ENCODE data around the gene ZMYND8. TPM values are rescaled to one million over a fixed set of nuclear protein-coding genes. Genes with fewer than 3 reads are reported as not detected.
A peak's percentile ranks its signal among the peaks of the same experiment; 100 is the strongest.
"Not testable (repeated sequence)": the region's sequence is repeated elsewhere in the genome, so short reads cannot be mapped to it uniquely, and the experiment has no call there.

The ZMYND8 gene
- polyA plus RNA-seq, 1 donor from 2014 or later = 16.7 TPM

DNA sequence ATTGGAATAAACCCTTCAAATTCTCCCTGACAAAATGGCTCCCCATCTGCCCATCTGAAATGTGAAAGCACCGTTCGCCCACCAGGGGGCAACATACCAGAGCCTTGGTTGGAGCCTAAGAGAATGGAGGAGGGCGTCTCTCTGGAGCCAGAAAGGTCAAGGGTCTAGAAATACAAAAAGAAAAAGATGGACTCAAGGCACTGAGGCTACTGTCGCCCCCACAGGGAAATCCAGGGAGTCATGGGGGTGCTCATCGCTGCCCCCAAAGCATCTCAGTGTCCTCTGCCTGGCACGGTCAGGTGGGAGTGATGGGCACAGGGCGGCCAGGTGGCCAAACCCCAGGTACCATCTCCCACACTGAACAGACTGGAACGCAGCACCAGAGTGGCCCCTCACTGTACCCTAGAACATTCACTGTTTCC is 136.3 kb downstream of the ZMYND8 start:
- H3K9me3 Mint-ChIP-seq = no peaks in the 10 kb centered on the region
- peak overlapping the region in 1 of 3 donors; percentile 2 for H3K27ac Mint-ChIP-seq
- peaks cover 6 to 12% (median 9%) of the 10 kb centered on the region in 3 donors for H3K4me1 Mint-ChIP-seq
- H3K36me3 Mint-ChIP-seq = peaks cover 3% of the 10 kb centered on the region
- H3K27me3 Mint-ChIP-seq = no peaks in the 10 kb centered on the region
- no peak overlapping the region for H3K4me3 Mint-ChIP-seq

GRCh38 chr20:47217482-47218446 is 138.7 kb downstream of the ZMYND8 start:
- peak overlapping the region in 1 of 3 donors; percentile 44 for H3K27ac Mint-ChIP-seq
- peaks cover 3% of the 10 kb centered on the region for H3K36me3 Mint-ChIP-seq
- peaks cover 5 to 6% (median 5%) of the 10 kb centered on the region in 3 donors for H3K4me1 Mint-ChIP-seq
- H3K27me3 Mint-ChIP-seq = no peaks in the 10 kb centered on the region
- H3K4me3 Mint-ChIP-seq = no peak overlapping the region
- H3K9me3 Mint-ChIP-seq = no peaks in the 10 kb centered on the region

DNA sequence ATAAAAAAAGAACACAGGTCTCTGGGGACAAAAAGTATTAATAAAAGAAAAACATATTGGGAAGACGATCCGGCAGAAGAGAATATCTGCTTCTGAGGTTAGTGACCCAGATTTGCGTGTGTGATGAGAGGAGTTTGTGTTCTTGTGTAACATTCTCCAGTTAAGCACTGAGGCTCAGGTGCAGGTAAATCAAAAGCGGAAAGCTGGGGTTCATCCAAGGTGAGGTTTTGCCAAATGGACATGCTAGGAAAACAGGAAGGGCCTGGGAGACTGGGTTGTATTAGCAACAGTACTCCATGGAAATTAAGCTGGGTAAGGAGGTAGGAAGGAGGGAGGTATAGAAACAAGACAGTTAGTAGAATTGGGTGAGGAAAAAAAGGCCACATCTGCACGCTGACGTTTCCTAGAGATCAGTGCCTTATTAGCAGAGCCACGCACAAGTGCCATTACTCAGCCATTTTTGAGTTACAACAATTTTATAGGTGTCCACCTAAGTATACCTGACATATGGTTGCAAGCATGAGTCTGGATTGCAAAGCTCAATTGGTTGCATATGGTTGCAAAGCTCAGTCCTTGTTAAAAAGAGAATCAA is 139.6 kb downstream of the ZMYND8 start:
- H3K27ac Mint-ChIP-seq = no peak overlapping the region
- H3K4me1 Mint-ChIP-seq = peaks cover 5 to 6% (median 5%) of the 10 kb centered on the region in 3 donors
- H3K9me3 Mint-ChIP-seq = no peaks in the 10 kb centered on the region
- no peaks in the 10 kb centered on the region for H3K27me3 Mint-ChIP-seq
- peaks cover 2% of the 10 kb centered on the region for H3K36me3 Mint-ChIP-seq
- H3K4me3 Mint-ChIP-seq = no peak overlapping the region

GRCh38 chr20:47215653-47216397 is 140.7 kb downstream of the ZMYND8 start:
- H3K4me3 Mint-ChIP-seq = no peak overlapping the region
- H3K27ac Mint-ChIP-seq = no peak overlapping the region

DNA sequence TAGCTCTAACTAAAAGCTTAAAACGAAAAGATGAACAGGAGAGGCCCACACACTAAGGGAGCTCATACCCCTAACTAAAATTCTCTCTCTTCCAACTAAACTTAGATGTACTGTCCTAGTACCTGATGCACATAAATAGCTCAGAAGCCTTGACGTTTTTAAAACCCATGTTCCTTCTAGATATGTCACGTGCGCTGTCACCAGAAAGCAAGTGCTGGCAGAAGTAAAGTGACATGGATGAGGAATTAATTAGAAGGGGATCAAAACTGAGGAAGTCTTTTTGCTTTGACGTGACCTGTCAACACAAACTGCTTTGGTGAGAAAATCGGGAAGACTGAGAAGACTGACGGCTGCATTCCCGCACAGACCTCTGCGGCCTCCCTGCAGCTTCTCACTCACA is 142.5 kb downstream of the ZMYND8 start:
- Mint-ChIP-seq H3K4me1 (peaks cover 0 to 3% (median 0%) of the 10 kb centered on the region in 3 donors), H3K9me3 (no peaks in the 10 kb centered on the region), H3K27ac (no peak overlapping the region), H3K27me3 (no peaks in the 10 kb centered on the region), H3K4me3 (no peak overlapping the region), H3K36me3 (peaks cover 3% of the 10 kb centered on the region)

More at GRCh38 chr20:47215653-47216397, 140.7 kb downstream of the ZMYND8 start:
- no peaks in the 10 kb centered on the region for H3K9me3 Mint-ChIP-seq
- no peaks in the 10 kb centered on the region for H3K36me3 Mint-ChIP-seq
- peaks cover 0 to 4% (median 3%) of the 10 kb centered on the region in 3 donors for H3K4me1 Mint-ChIP-seq
- no peaks in the 10 kb centered on the region for H3K27me3 Mint-ChIP-seq

DNA sequence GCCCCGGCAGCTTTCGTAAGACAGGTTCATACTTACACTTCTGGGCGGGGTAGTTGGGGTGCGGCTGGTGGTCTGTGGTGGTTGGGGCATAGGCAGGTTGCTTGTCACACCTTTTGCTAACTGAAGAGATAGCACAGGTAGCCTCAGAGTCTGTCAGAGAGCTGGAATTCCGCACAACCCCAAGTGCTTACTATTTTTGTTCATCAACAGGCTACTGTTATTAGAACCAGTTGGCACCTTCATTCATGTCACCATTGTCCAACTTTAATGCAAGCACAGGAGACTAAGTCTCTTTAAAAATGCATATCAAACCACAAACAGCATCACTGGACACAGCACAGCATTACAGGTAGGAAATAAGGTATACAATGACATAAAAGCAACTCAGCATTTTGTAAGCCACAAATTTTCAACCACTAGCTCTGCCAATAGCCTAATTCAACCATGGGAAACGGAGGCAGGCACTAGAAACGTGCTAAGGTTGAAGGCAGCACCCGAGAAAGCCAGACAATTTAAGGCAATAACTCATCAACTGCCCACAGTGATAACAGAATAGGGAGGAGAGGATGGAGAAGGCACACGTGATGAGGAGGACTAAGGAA is 143.8 kb downstream of the ZMYND8 start:
- H3K27ac Mint-ChIP-seq = no peak overlapping the region
- no peaks in the 10 kb centered on the region for H3K9me3 Mint-ChIP-seq
- H3K27me3 Mint-ChIP-seq = no peaks in the 10 kb centered on the region
- peaks cover 0 to 3% (median 0%) of the 10 kb centered on the region in 3 donors for H3K4me1 Mint-ChIP-seq
- H3K36me3 Mint-ChIP-seq = peaks cover 3% of the 10 kb centered on the region
- H3K4me3 Mint-ChIP-seq = no peak overlapping the region

- H3K4me3 Mint-ChIP-seq = no peak overlapping the region
- H3K4me1 Mint-ChIP-seq = peaks cover 0 to 3% (median 2%) of the 10 kb centered on the region in 3 donors
- H3K27ac Mint-ChIP-seq = no peak overlapping the region
- H3K36me3 Mint-ChIP-seq = peaks cover 3% of the 10 kb centered on the region
- H3K27me3 Mint-ChIP-seq = no peaks in the 10 kb centered on the region
- H3K9me3 Mint-ChIP-seq = no peaks in the 10 kb centered on the region
These were observed 145.5 kb downstream of the ZMYND8 start for GRCh38 chr20:47211036-47211435.

- Mint-ChIP-seq H3K27ac (no peak overlapping the region), H3K9me3 (no peaks in the 10 kb centered on the region), H3K4me1 (peaks cover 0 to 5% (median 4%) of the 10 kb centered on the region in 3 donors), H3K27me3 (no peaks in the 10 kb centered on the region), H3K4me3 (no peak overlapping the region), H3K36me3 (peaks cover 5% of the 10 kb centered on the region)
These were observed 146.0 kb downstream of the ZMYND8 start for GRCh38 chr20:47210470-47210869.

- Mint-ChIP-seq H3K9me3 (no peaks in the 10 kb centered on the region), H3K4me1 (peaks cover 0 to 6% (median 5%) of the 10 kb centered on the region in 3 donors), H3K27me3 (no peaks in the 10 kb centered on the region), H3K36me3 (peaks cover 5% of the 10 kb centered on the region), H3K4me3 (peak overlapping the region in 1 of 4 donors; percentile 5), H3K27ac (peak overlapping the region in 1 of 3 donors; percentile 7)
These were observed 146.5 kb downstream of the ZMYND8 start for GRCh38 chr20:47209982-47210381.

- no peak overlapping the region for H3K27ac Mint-ChIP-seq
- H3K36me3 Mint-ChIP-seq = peaks cover 5% of the 10 kb centered on the region
- no peaks in the 10 kb centered on the region for H3K9me3 Mint-ChIP-seq
- H3K4me3 Mint-ChIP-seq = no peak overlapping the region
- H3K27me3 Mint-ChIP-seq = no peaks in the 10 kb centered on the region
- peaks cover 0 to 6% (median 5%) of the 10 kb centered on the region in 3 donors for H3K4me1 Mint-ChIP-seq
These were observed 147.8 kb downstream of the ZMYND8 start for GRCh38 chr20:47208534-47209174.

- Mint-ChIP-seq H3K4me3 (no peak overlapping the region), H3K9me3 (no peaks in the 10 kb centered on the region), H3K4me1 (peaks cover 0 to 7% (median 6%) of the 10 kb centered on the region in 3 donors), H3K27ac (no peak overlapping the region), H3K36me3 (peaks cover 5% of the 10 kb centered on the region), H3K27me3 (no peaks in the 10 kb centered on the region)
These were observed 149.4 kb downstream of the ZMYND8 start for GRCh38 chr20:47206962-47207641.

GRCh38 chr20:47206552-47206951 is 149.9 kb downstream of the ZMYND8 start:
- H3K27me3 Mint-ChIP-seq, H3K4me3 Mint-ChIP-seq, H3K9me3 Mint-ChIP-seq, H3K4me1 Mint-ChIP-seq, H3K36me3 Mint-ChIP-seq, H3K27ac Mint-ChIP-seq: not testable (repeated sequence)

DNA sequence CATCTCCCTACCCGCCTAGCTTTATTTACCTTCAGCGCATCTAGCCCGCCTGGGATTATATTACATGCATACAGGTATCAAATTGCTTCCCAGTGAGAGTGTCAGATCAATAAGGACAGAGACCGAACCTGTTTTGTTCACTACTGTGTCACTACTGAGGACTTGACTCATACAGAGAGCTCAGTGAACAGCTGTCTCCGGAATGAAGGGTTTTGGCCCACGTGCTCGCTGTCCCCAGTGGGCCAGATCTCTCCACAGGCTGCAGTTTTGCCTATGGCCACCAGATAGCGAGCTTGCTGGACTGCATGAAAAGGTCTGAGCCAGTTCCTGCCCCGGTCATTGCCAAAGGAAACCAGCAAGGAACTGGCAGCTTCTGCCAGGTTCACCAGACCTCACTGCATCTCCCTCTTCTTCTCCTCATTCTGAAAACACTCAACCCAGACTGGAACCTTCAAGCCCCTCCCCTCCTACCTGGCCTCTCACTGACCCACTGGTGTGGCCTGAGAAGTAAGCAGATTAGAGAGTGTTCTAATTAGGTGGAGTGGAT is 150.8 kb downstream of the ZMYND8 start:
- Mint-ChIP-seq H3K9me3 (no peaks in the 10 kb centered on the region), H3K36me3 (peaks cover 5% of the 10 kb centered on the region), H3K4me3 (no peak overlapping the region), H3K27me3 (no peaks in the 10 kb centered on the region), H3K4me1 (peaks cover 0 to 7% (median 6%) of the 10 kb centered on the region in 3 donors), H3K27ac (no peak overlapping the region)

GRCh38 chr20:47204850-47205122 is 151.7 kb downstream of the ZMYND8 start:
- not testable (repeated sequence) for H3K4me1 Mint-ChIP-seq, H3K27me3 Mint-ChIP-seq, H3K4me3 Mint-ChIP-seq, H3K9me3 Mint-ChIP-seq, H3K36me3 Mint-ChIP-seq, H3K27ac Mint-ChIP-seq
